Ectodermal cell (in vitro differentiated cells): ENCODE measurements around the gene CSTF2. TPM values are rescaled to one million over a fixed set of nuclear protein-coding genes. Genes with fewer than 3 reads are reported as not detected.
"Not testable (repeated sequence)": the region's sequence is repeated elsewhere in the genome, so short reads cannot be mapped to it uniquely, and the experiment has no call there.

Experiments
- H3K27ac ChIP-seq: 2 replicates; pipeline ENCODE4 v1.7.0; 2013; ENCODE audit warnings: mild to moderate bottlenecking, low read depth, low read length; ENCODE audit not compliant: insufficient read depth, poor library complexity, severe bottlenecking
- H3K27me3 ChIP-seq: 2 replicates; pipeline ENCODE4 v1.7.0; 2013; ENCODE audit warnings: mild to moderate bottlenecking, low read length; ENCODE audit not compliant: insufficient read depth, control insufficient read depth, poor library complexity, severe bottlenecking
- H3K36me3 ChIP-seq: one replicate; pipeline ENCODE4 v1.7.0; 2013; ENCODE audit warnings: low read length; ENCODE audit not compliant: control insufficient read depth, insufficient read depth
- H3K4me1 ChIP-seq: one replicate; pipeline ENCODE4 v1.7.0; 2013; ENCODE audit warnings: low read length; ENCODE audit not compliant: control insufficient read depth, insufficient read depth
- H3K4me3 ChIP-seq: 2 replicates; pipeline ENCODE4 v1.7.0; 2013; ENCODE audit warnings: low read depth, low read length, control low read depth; ENCODE audit not compliant: insufficient read depth
- H3K9me3 ChIP-seq: 2 replicates; pipeline ENCODE4 v1.7.0; 2013; ENCODE audit warnings: mild to moderate bottlenecking, low read length, moderate library complexity; ENCODE audit not compliant: control insufficient read depth
- WGBS, 2 experiments: methylation state at CpG; one replicate each; pipeline ENCODE4 v1.1.7; 2013; ENCODE audit warnings: missing lambda C conversion rate in 2 of 2; 5-methylcytosine and 5-hydroxymethylcytosine counted together
- polyA plus RNA-seq, 4 experiments: library from polyadenylated mRNA; stranded (reverse); fragments of 50-300 nt; gene quantifications; one replicate each; pipeline ENCODE4 v1.2.3, GENCODE V29; 2013

The CSTF2 gene
- 26.3 TPM for polyA plus RNA-seq (2013, experiment 1 of 4)
- polyA plus RNA-seq (2013, experiment 2 of 4): 24.9 TPM
- polyA plus RNA-seq (2013, experiment 3 of 4): 21.7 TPM
- polyA plus RNA-seq (2013, experiment 4 of 4): 21.8 TPM

GRCh38 chrX:100819837-100820666 lies at the start of gene CSTF2:
CSTF2 (plus strand) TSS chrX:100820391; CDS start chrX:100820417, 26 bp downstream.
- WGBS, 2 experiments: 1 to 2% methylated on average over 49 of the region's 49 CpGs
- Histone ChIP-seq H3K4me1 (no peaks in the 10 kb centered on the region), H3K27ac (no peak within 1 kb of the TSS), H3K9me3 (no peaks in the 10 kb centered on the region), H3K36me3 (no peaks in the 10 kb centered on the region), H3K4me3 (peak within 1 kb of the TSS; percentile 63), H3K27me3 (no peaks in the 10 kb centered on the region)

GRCh38 chrX:100796371-100796770 lies 23.8 kb upstream of the CSTF2 start:
- H3K27me3 ChIP-seq, H3K4me3 ChIP-seq, H3K36me3 ChIP-seq, H3K27ac ChIP-seq, H3K9me3 ChIP-seq, H3K4me1 ChIP-seq: not testable (repeated sequence)
- WGBS, 2 experiments: 91 to 97% methylated on average over 7 of the region's 7 CpGs

GRCh38 chrX:100797359-100797758 lies 22.8 kb upstream of the CSTF2 start:
- H3K4me3 ChIP-seq: no peak overlapping the region
- H3K4me1 ChIP-seq: no peaks in the 10 kb centered on the region
- H3K36me3 ChIP-seq: no peaks in the 10 kb centered on the region
- no peaks in the 10 kb centered on the region for H3K27me3 ChIP-seq
- H3K27ac ChIP-seq: no peak overlapping the region
- WGBS, 2 experiments: 87 to 98% methylated on average over 4 of the region's 4 CpGs
- no peaks in the 10 kb centered on the region for H3K9me3 ChIP-seq

- Histone ChIP-seq H3K27me3 (no peaks in the 10 kb centered on the region), H3K27ac (no peak overlapping the region), H3K4me1 (no peaks in the 10 kb centered on the region), H3K4me3 (no peak overlapping the region), H3K9me3 (no peaks in the 10 kb centered on the region), H3K36me3 (no peaks in the 10 kb centered on the region)
- 78 to 93% methylated on average over 1 to 2 of the region's 4 CpGs for WGBS, 2 experiments
These were observed 21.5 kb upstream of the CSTF2 start for GRCh38 chrX:100798484-100799214.

GRCh38 chrX:100802843-100803242 lies 17.3 kb upstream of the CSTF2 start:
- WGBS, 2 experiments: 97 to 100% methylated on average over 3 of the region's 3 CpGs
- no peaks in the 10 kb centered on the region for H3K27me3 ChIP-seq
- H3K4me3 ChIP-seq: no peak overlapping the region
- H3K4me1 ChIP-seq: no peaks in the 10 kb centered on the region
- H3K27ac ChIP-seq: no peak overlapping the region
- H3K36me3 ChIP-seq: no peaks in the 10 kb centered on the region
- H3K9me3 ChIP-seq: no peaks in the 10 kb centered on the region

- no peak overlapping the region for H3K4me3 ChIP-seq
- H3K27ac ChIP-seq: no peak overlapping the region
- no peaks in the 10 kb centered on the region for H3K4me1 ChIP-seq
- 71% methylated on average over 1 of the region's 1 CpG for WGBS, 2 experiments
- no peaks in the 10 kb centered on the region for H3K36me3 ChIP-seq
- H3K9me3 ChIP-seq: no peaks in the 10 kb centered on the region
- H3K27me3 ChIP-seq: no peaks in the 10 kb centered on the region
These were observed 15.4 kb upstream of the CSTF2 start for GRCh38 chrX:100804780-100805179.

GRCh38 chrX:100808265-100808664 lies 11.9 kb upstream of the CSTF2 start:
- H3K4me1 ChIP-seq, H3K27me3 ChIP-seq, H3K9me3 ChIP-seq, H3K4me3 ChIP-seq, H3K36me3 ChIP-seq, H3K27ac ChIP-seq: not testable (repeated sequence)
- WGBS, 2 experiments: 92 to 94% methylated on average over 5 to 6 of the region's 7 CpGs

- Histone ChIP-seq H3K27me3 (no peaks in the 10 kb centered on the region), H3K36me3 (no peaks in the 10 kb centered on the region), H3K4me3 (no peak overlapping the region), H3K4me1 (no peaks in the 10 kb centered on the region), H3K9me3 (no peaks in the 10 kb centered on the region), H3K27ac (no peak overlapping the region)
- WGBS, 2 experiments: 29 to 30% methylated on average over 12 of the region's 12 CpGs
These were observed 7.7 kb upstream of the CSTF2 start for GRCh38 chrX:100812216-100813158.

- H3K4me1 ChIP-seq: no peaks in the 10 kb centered on the region
- no peaks in the 10 kb centered on the region for H3K36me3 ChIP-seq
- H3K4me3 ChIP-seq: no peak overlapping the region
- H3K9me3 ChIP-seq: no peaks in the 10 kb centered on the region
- H3K27ac ChIP-seq: no peak overlapping the region
- WGBS, 2 experiments: 79 to 90% methylated on average over 2 of the region's 2 CpGs
- no peaks in the 10 kb centered on the region for H3K27me3 ChIP-seq
These were observed 2.9 kb upstream of the CSTF2 start for GRCh38 chrX:100817340-100817739.
